Panc1 (cell line): ENCODE data around the gene KRTAP10-10. TPM values are rescaled to one million over a fixed set of nuclear protein-coding genes. Genes with fewer than 3 reads are reported as not detected.

Experiments used
- ATAC-seq: fragments of 200-7000 bp; cut with Tn5 transposase; 2 replicates; pipeline ENCODE4 v1.9.1; 2020; ENCODE audit warnings: mild to moderate bottlenecking, moderate library complexity
- BruUV-seq: library from RNA; stranded (reverse); fragments of 400-500 nt; replicated peaks from 2 replicates; lab custom pipeline; 2021; lab: Mats Ljungman, UMichigan
- CTCF ChIA-PET: fragments of 300-600 bp; sonication (Branson Sonifier 250); formaldehyde crosslinking; loops from one replicate; lab custom pipeline; 2022; ENCODE audit warnings: antibody characterized with exemption; lab: Charles Lee
- POLR2A ChIA-PET: fragments of 300-600 bp; sonication (Branson Sonifier 250); formaldehyde crosslinking; loops from one replicate; lab custom pipeline; 2022; ENCODE audit warnings: antibody characterized with exemption; lab: Charles Lee
- DNase-seq: peaks from one replicate; pipeline ENCODE4 v3.0.0-alpha.2; 2010; ENCODE audit warnings: low read depth, low spot score
- H3K27ac ChIP-seq: 2 replicates; pipeline ENCODE4 v1.5.1; 2011; ENCODE audit warnings: mild to moderate bottlenecking, low read length, inconsistent platforms
- H3K27me3 ChIP-seq: fragments of 200-500 bp; sonication (Bioruptor generic); 2 replicates; pipeline ENCODE4 v1.6.0; 2014; ENCODE audit warnings: low read length, inconsistent platforms; ENCODE audit not compliant: control insufficient read depth, insufficient read depth
- H3K36me3 ChIP-seq: fragments of 200-500 bp; sonication (Bioruptor generic); 2 replicates; pipeline ENCODE4 v1.5.1; 2014; ENCODE audit warnings: inconsistent platforms, mild to moderate bottlenecking, low read length, moderate library complexity; ENCODE audit not compliant: control insufficient read depth, insufficient read depth
- H3K4me1 ChIP-seq: 2 replicates; pipeline ENCODE4 v1.5.1; 2011; ENCODE audit warnings: inconsistent platforms, mild to moderate bottlenecking, low read length, moderate library complexity; ENCODE audit not compliant: control insufficient read depth, insufficient read depth
- H3K4me3 ChIP-seq, 2 experiments: 2 replicates each; pipeline ENCODE4 v1.5.1; 2011 to 2012; ENCODE audit warnings: low read depth in 2 of 2, low read length in 2 of 2, mild to moderate bottlenecking in 2 of 2, inconsistent platforms in 1 of 2, moderate library complexity in 1 of 2
- H3K9me3 ChIP-seq: fragments of 200-500 bp; sonication (Bioruptor generic); 2 replicates; pipeline ENCODE4 v1.5.1; 2014; ENCODE audit warnings: low read depth, mild to moderate bottlenecking, inconsistent platforms, low read length, moderate library complexity; ENCODE audit not compliant: control insufficient read depth, insufficient read depth
- POLR2AphosphoS5 ChIP-seq: IDR thresholded peaks from 2 replicates; pipeline ENCODE4 v1.6.1; 2012; ENCODE audit warnings: mild to moderate bottlenecking, low read depth, low read length, moderate library complexity
- SIN3A ChIP-seq: IDR thresholded peaks from 2 replicates; pipeline ENCODE4 v1.6.1; 2012; ENCODE audit warnings: low read depth, mild to moderate bottlenecking, low read length, moderate library complexity, borderline replicate concordance; ENCODE audit not compliant: insufficient read depth
- TCF7L2 ChIP-seq: IDR thresholded peaks from 2 replicates; pipeline ENCODE4 v1.6.1; 2011; ENCODE audit warnings: mild to moderate bottlenecking, low read depth, low read length, inconsistent platforms
- in situ Hi-C: cut with HindIII; loops from 2 replicates; pipeline ENCODE4 v1.10.0; 2016; ENCODE audit warnings: low sequenced_read_pairs, low pct_unique_long_range_greater_than_20kb
- intact Hi-C: fragments of 100-400 bp; cut with micrococcal nuclease; formaldehyde crosslinking; loops from one replicate; pipeline ENCODE4 v1.10.0; 2022; ENCODE audit not compliant: unreplicated experiment
- total RNA-seq: library from RNA; stranded (reverse); gene quantifications from one replicate; pipeline ENCODE4 v1.2.1, GENCODE V29; 2021; ENCODE audit not compliant: unreplicated experiment
- TF ChIP-seq, protein P1 (sequence below), 2 experiments: IDR thresholded peaks; 2 replicates each; pipeline ENCODE4 v1.6.1; 2011 to 2012; ENCODE audit warnings: low read depth in 2 of 2, control low read depth in 1 of 2, low read length in 1 of 2, mild to moderate bottlenecking in 1 of 2, moderate library complexity in 1 of 2; ENCODE audit not compliant: insufficient read depth in 1 of 2
- TF ChIP-seq, protein P2 (sequence below): fragments of 450-650 bp; IDR thresholded peaks from 2 replicates; pipeline ENCODE4 v1.5.1; 2017; ENCODE audit warnings: mild to moderate bottlenecking

Gene KRTAP10-10
- total RNA-seq, 1 experiment from 2014 or later = not detected

DNA sequence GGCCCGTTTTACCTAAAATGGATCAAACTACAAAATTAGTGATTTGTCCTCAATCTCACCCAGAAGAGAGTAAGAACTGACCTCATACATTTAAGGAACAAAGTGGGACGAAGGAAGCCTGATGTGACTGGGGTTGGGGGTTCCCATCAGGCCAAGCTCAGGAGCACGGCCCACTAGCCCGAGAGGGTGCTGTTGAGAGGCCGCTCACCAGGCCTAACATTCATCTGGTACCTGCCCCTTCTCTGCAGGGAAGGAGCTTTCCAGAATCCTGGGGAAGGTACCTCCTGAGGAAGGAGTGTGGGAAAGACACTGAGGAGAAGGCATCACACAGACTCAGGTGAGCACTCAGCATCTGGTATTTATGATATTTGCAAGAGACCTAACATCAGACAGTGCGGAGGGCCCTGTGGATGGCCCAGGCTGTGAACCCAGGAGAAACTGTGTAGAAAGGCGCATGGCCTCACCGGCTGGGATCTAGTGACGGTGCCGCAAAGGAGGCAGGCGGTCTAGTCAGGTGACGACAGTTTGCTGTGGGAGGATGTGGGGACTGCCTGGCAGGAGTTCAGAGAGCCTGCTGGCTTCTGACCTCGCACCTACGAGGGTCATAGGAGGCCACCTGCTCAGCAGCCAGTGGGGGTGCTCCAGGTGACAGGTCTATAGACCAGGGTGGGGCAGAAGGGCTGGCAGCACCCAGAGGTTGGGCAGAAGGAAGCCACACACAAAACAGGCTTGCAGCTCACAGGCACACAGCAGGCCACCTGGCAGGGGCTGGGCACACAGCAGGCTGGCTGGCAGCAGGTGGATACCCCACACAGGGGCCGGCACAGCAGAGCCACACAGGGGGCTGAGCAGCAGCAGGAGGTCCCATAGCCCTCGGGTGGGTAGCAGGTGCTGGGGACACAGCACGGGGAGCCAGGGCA is 16.8 kb downstream of the KRTAP10-10 start (continued):
- TF ChIP-seq SIN3A = no peak

GRCh38 chr21:44654576-44655175 is 17.5 kb downstream of the KRTAP10-10 start, which contains the start of gene KRTAP12-4:
Gene KRTAP12-4, minus strand, starts transcription at chr21:44654659. Its CDS starts 45 bp downstream, at chr21:44654614.
- no peaks in the 10 kb centered on the region for H3K27me3 ChIP-seq
- no peak for ATAC-seq
- POLR2A ChIA-PET = interaction anchor here (0.6 kb wide), 1 partner anchor 9 kb away, joined by 5 read pairs; no protein-coding TSS in a partner anchor

DNA sequence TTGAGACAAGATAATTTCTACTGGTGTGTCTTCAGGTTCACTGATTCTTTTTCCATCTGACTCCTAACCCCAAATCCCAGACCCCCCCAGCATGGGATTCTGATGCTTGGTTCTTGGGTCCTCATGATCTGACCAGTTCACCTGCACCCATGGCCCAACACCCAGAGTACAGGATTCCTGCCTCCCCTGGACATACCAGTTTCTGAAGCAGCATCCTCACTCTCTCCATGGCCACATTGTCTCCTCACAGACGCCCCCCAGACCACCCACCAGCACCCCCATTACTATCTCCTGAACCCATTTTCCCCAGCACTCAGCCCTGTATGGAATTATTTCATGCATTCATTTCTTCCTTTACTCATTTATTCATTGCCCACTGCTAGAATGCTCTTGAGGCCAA is 19.7 kb downstream of the KRTAP10-10 start:
- ChIA-PET POLR2A (no interaction called here), CTCF (no interaction called here)
- Histone ChIP-seq H3K4me3 (no peak overlapping the region), H3K27me3 (no peaks in the 10 kb centered on the region), H3K27ac (no peak overlapping the region), H3K36me3 (no peaks in the 10 kb centered on the region), H3K4me1 (no peaks in the 10 kb centered on the region), H3K9me3 (no peaks in the 10 kb centered on the region)
- intact Hi-C loops = no loop called here
- no peak for TF ChIP-seq TCF7L2
- TF ChIP-seq, protein P1, sequence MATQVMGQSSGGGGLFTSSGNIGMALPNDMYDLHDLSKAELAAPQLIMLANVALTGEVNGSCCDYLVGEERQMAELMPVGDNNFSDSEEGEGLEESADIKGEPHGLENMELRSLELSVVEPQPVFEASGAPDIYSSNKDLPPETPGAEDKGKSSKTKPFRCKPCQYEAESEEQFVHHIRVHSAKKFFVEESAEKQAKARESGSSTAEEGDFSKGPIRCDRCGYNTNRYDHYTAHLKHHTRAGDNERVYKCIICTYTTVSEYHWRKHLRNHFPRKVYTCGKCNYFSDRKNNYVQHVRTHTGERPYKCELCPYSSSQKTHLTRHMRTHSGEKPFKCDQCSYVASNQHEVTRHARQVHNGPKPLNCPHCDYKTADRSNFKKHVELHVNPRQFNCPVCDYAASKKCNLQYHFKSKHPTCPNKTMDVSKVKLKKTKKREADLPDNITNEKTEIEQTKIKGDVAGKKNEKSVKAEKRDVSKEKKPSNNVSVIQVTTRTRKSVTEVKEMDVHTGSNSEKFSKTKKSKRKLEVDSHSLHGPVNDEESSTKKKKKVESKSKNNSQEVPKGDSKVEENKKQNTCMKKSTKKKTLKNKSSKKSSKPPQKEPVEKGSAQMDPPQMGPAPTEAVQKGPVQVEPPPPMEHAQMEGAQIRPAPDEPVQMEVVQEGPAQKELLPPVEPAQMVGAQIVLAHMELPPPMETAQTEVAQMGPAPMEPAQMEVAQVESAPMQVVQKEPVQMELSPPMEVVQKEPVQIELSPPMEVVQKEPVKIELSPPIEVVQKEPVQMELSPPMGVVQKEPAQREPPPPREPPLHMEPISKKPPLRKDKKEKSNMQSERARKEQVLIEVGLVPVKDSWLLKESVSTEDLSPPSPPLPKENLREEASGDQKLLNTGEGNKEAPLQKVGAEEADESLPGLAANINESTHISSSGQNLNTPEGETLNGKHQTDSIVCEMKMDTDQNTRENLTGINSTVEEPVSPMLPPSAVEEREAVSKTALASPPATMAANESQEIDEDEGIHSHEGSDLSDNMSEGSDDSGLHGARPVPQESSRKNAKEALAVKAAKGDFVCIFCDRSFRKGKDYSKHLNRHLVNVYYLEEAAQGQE (IDR thresholded peaks at IDR 0.05; ENCODE audit: insufficient read depth in 1 of 2, low read depth in 2 of 2, low read length in 1 of 2) = no peak
- TF ChIP-seq SIN3A = no peak
- TF ChIP-seq, protein P2, sequence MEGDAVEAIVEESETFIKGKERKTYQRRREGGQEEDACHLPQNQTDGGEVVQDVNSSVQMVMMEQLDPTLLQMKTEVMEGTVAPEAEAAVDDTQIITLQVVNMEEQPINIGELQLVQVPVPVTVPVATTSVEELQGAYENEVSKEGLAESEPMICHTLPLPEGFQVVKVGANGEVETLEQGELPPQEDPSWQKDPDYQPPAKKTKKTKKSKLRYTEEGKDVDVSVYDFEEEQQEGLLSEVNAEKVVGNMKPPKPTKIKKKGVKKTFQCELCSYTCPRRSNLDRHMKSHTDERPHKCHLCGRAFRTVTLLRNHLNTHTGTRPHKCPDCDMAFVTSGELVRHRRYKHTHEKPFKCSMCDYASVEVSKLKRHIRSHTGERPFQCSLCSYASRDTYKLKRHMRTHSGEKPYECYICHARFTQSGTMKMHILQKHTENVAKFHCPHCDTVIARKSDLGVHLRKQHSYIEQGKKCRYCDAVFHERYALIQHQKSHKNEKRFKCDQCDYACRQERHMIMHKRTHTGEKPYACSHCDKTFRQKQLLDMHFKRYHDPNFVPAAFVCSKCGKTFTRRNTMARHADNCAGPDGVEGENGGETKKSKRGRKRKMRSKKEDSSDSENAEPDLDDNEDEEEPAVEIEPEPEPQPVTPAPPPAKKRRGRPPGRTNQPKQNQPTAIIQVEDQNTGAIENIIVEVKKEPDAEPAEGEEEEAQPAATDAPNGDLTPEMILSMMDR = no peak
- TF ChIP-seq POLR2AphosphoS5 = no peak
- no TSS peak for BruUV-seq
- in situ Hi-C loops = no loop called here
- no peak for ATAC-seq
- no peak for DNase-seq

More at GRCh38 chr21:44654576-44655175, 17.5 kb downstream of the KRTAP10-10 start, which contains the start of gene KRTAP12-4:
- Histone ChIP-seq H3K36me3 (no peaks in the 10 kb centered on the region), H3K27ac (no peak within 1 kb of the TSS), H3K4me3 (no peak within 1 kb of the TSS), H3K4me1 (no peaks in the 10 kb centered on the region), H3K9me3 (no peaks in the 10 kb centered on the region)
- BruUV-seq = no TSS peak
- TF ChIP-seq TCF7L2 = no peak
- TF ChIP-seq SIN3A = no peak
- TF ChIP-seq POLR2AphosphoS5 = no peak
- TF ChIP-seq, protein P2 = no peak
- TF ChIP-seq, protein P1 (IDR thresholded peaks at IDR 0.05; ENCODE audit: insufficient read depth in 1 of 2, low read depth in 2 of 2, low read length in 1 of 2) = no peak
- CTCF ChIA-PET = no interaction called here
- intact Hi-C loops = no loop called here
- in situ Hi-C loops = no loop called here
- no peak for DNase-seq
